Fibroblast of lung (primary cell): ENCODE data around the gene AGAP2. TPM values are rescaled to one million over a fixed set of nuclear protein-coding genes. Genes with fewer than 3 reads are reported as not detected.
"Not testable (repeated sequence)": the region's sequence is repeated elsewhere in the genome, so short reads cannot be mapped to it uniquely, and the experiment has no call there.

ENCODE experiments used
- DNase-seq, 2 donors: peaks; one replicate each; pipeline versions ENCODE4 v3.0.0 to v3.0.0-alpha.2; 2010; ENCODE audit warnings: low read depth in 2 of 2
- H2AFZ ChIP-seq: 2 replicates; pipeline ENCODE4 v1.5.1; 2012; ENCODE audit warnings: low read length, control low read depth, inconsistent platforms
- H3K27ac ChIP-seq: 2 replicates; pipeline ENCODE4 v1.5.1; 2011; ENCODE audit warnings: low read length, control low read depth; ENCODE audit not compliant: insufficient read depth
- H3K27me3 ChIP-seq: 2 replicates; pipeline ENCODE4 v1.5.1; 2011; ENCODE audit warnings: mild to moderate bottlenecking, low read length; ENCODE audit not compliant: control insufficient read depth, insufficient read depth
- H3K36me3 ChIP-seq: 2 replicates; pipeline ENCODE4 v1.5.1; 2011; ENCODE audit warnings: low read length; ENCODE audit not compliant: control insufficient read depth, insufficient read depth
- H3K4me1 ChIP-seq: 2 replicates; pipeline ENCODE4 v1.5.1; 2011; ENCODE audit warnings: low read length; ENCODE audit not compliant: control insufficient read depth, insufficient read depth; ENCODE audit errors: extremely low read depth
- H3K4me2 ChIP-seq: 2 replicates; pipeline ENCODE4 v1.5.1; 2011; ENCODE audit warnings: low read length, control low read depth; ENCODE audit not compliant: insufficient read depth; ENCODE audit errors: extremely low read depth
- H3K4me3 ChIP-seq, 4 experiments: fragments of 200-600 bp in 1 of 4; sonication (generic) in 1 of 4; replicated peaks in 1 of 4; 2 replicates each; pipeline ENCODE4 v1.5.1; 2011 to 2016; ENCODE audit warnings: low read length in 4 of 4, low read depth in 3 of 4, mild to moderate bottlenecking in 3 of 4, control low read depth in 2 of 4, inconsistent platforms in 1 of 4, mixed read lengths in 1 of 4; ENCODE audit not compliant: insufficient read depth in 1 of 4; ENCODE audit errors: control extremely low read depth in 1 of 4
- H3K79me2 ChIP-seq: 2 replicates; pipeline ENCODE4 v1.5.1; 2012; ENCODE audit warnings: mild to moderate bottlenecking, low read length, inconsistent platforms; ENCODE audit not compliant: control insufficient read depth, insufficient read depth
- H3K9ac ChIP-seq: 2 replicates; pipeline ENCODE4 v1.5.1; 2011; ENCODE audit warnings: mild to moderate bottlenecking, low read length, control low read depth; ENCODE audit not compliant: insufficient read depth
- H3K9me3 ChIP-seq: 2 replicates; pipeline ENCODE4 v1.5.1; 2012; ENCODE audit warnings: low read depth, low read length; ENCODE audit not compliant: control insufficient read depth, insufficient read depth
- H4K20me1 ChIP-seq: 2 replicates; pipeline ENCODE4 v1.5.1; 2011; ENCODE audit warnings: low read length; ENCODE audit not compliant: control insufficient read depth, insufficient read depth; ENCODE audit errors: extremely low read depth
- EZH2 ChIP-seq: IDR thresholded peaks from 2 replicates; pipeline ENCODE4 v1.5.1; 2012; ENCODE audit warnings: low read length, control low read depth, mild to moderate bottlenecking; ENCODE audit errors: missing control alignments
- polyA plus RNA-seq, 2 donors: library from polyadenylated mRNA; depleted of rRNA in 1 of 2; stranded (reverse) in 1 of 2; unstranded in 1 of 2; fragments of >200 nt; gene quantifications; 2 replicates each; pipeline ENCODE4 v1.2.1, GENCODE V29; 2011 to 2012; ENCODE audit warnings: missing spikeins in 1 of 2
- total RNA-seq: library from RNA; depleted of rRNA; stranded (reverse); fragments of >200 nt; gene quantifications from 2 replicates; pipeline ENCODE4 v1.2.1, GENCODE V29; 2014
- TF ChIP-seq, protein P1 (sequence below), 2 donors: IDR thresholded peaks in 1 of 2; conservative IDR thresholded peaks in 1 of 2; 1 replicate in 1 of 2; 2 replicates in 1 of 2; pipeline ENCODE4 v1.5.1; 2011 to 2012; ENCODE audit warnings: low read length in 2 of 2, control low read depth in 1 of 2, inconsistent platforms in 1 of 2, low read depth in 1 of 2, mild to moderate bottlenecking in 1 of 2

Gene AGAP2
- total and polyA plus RNA-seq, 2 donors (not counting 1 experiment from before 2014, with no cell fraction given): 0.05 to 0.17 TPM

DNA sequence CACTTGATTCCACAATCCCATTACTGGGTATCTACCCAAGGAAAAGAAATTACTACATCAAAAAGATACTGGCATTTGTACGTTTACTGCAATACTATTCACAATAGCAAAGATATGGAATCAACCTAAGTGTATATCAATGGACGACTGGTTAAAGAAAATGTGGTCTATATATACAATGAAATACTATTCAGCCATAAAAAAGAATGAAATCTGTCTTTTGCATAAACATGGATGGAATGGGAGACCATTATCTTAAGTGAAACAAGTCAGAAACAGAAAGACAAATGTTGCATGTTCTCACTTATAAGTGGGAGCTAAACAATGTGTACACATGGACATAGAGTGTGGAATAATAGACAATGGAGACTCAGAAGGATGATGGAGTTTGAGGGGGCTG, 49.6 kb downstream of the AGAP2 start:
- H3K9me3 ChIP-seq: no peaks in the 10 kb centered on the region
- no peak for DNase-seq
- H3K27me3 ChIP-seq: no peaks in the 10 kb centered on the region
- H3K4me3 ChIP-seq: no peak overlapping the region
- H4K20me1 ChIP-seq: no peaks in the 10 kb centered on the region
- TF ChIP-seq, protein P1, sequence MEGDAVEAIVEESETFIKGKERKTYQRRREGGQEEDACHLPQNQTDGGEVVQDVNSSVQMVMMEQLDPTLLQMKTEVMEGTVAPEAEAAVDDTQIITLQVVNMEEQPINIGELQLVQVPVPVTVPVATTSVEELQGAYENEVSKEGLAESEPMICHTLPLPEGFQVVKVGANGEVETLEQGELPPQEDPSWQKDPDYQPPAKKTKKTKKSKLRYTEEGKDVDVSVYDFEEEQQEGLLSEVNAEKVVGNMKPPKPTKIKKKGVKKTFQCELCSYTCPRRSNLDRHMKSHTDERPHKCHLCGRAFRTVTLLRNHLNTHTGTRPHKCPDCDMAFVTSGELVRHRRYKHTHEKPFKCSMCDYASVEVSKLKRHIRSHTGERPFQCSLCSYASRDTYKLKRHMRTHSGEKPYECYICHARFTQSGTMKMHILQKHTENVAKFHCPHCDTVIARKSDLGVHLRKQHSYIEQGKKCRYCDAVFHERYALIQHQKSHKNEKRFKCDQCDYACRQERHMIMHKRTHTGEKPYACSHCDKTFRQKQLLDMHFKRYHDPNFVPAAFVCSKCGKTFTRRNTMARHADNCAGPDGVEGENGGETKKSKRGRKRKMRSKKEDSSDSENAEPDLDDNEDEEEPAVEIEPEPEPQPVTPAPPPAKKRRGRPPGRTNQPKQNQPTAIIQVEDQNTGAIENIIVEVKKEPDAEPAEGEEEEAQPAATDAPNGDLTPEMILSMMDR (conservative IDR thresholded peaks at IDR 0.05 in 1 of 2, IDR thresholded peaks at IDR 0.05 in 1 of 2; ENCODE audit: low read depth in 1 of 2, low read length in 2 of 2): no peak
- TF ChIP-seq EZH2: no peak
- no peak overlapping the region for H3K9ac ChIP-seq
- H3K79me2 ChIP-seq: no peaks in the 10 kb centered on the region
- no peak overlapping the region for H3K27ac ChIP-seq
- H3K36me3 ChIP-seq: no peaks in the 10 kb centered on the region
- H2AFZ ChIP-seq: no peak overlapping the region
- no peak overlapping the region for H3K4me2 ChIP-seq
- H3K4me1 ChIP-seq: no peaks in the 10 kb centered on the region

DNA sequence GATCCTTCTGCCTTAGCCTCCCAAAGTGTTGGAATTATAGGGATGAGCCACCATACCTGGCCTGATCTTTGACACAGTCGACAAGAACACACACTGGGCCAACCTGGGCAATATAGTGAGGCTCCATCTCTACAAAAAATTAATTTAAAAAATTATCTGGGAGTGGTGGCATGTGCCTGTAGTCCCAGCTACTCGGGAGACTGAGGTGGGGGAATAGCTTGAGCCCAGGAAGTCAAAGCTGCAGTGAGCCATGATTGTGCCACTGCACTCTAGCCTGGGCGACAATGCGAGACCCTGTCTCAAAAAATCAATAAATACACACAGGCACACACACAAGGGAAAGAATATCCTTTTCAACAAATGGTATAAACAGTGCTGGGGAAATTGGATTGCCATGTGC, 50.7 kb downstream of the AGAP2 start:
- Histone ChIP-seq H3K9ac (no peak overlapping the region), H3K36me3 (no peaks in the 10 kb centered on the region), H3K4me2 (no peak overlapping the region), H3K4me3 (no peak overlapping the region), H4K20me1 (no peaks in the 10 kb centered on the region), H2AFZ (no peak overlapping the region), H3K27ac (no peak overlapping the region), H3K4me1 (no peaks in the 10 kb centered on the region), H3K27me3 (no peaks in the 10 kb centered on the region), H3K79me2 (no peaks in the 10 kb centered on the region), H3K9me3 (no peaks in the 10 kb centered on the region)
- DNase-seq: no peak
- TF ChIP-seq, protein P1 (conservative IDR thresholded peaks at IDR 0.05 in 1 of 2, IDR thresholded peaks at IDR 0.05 in 1 of 2; ENCODE audit: low read depth in 1 of 2, low read length in 2 of 2): no peak
- TF ChIP-seq EZH2: no peak

DNA sequence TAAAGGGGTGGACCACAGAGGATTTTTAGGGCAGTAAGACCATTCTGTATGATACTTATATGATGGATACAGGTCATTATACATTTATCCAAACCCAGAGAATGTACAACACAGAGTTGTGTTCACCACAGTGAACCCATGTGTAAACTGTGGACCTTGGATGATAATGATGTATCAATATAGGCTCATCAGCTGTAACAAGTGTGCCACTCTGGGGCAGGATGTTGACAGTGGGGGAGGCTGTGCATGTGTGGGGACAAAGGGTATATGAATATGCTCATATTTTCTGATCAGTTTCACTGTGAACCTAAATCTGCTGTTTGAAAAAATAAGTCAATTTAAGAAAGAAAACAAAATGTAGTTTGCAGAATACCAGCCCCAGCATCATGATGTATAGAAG, 58.8 kb downstream of the AGAP2 start:
- no peak for TF ChIP-seq EZH2
- TF ChIP-seq, protein P1 (conservative IDR thresholded peaks at IDR 0.05 in 1 of 2, IDR thresholded peaks at IDR 0.05 in 1 of 2; ENCODE audit: low read depth in 1 of 2, low read length in 2 of 2): no peak
- Histone ChIP-seq H3K4me1 (no peaks in the 10 kb centered on the region), H3K9ac (no peak overlapping the region), H3K27me3 (no peaks in the 10 kb centered on the region), H2AFZ (no peak overlapping the region), H3K4me2 (no peak overlapping the region), H3K79me2 (no peaks in the 10 kb centered on the region), H4K20me1 (no peaks in the 10 kb centered on the region), H3K4me3 (no peak overlapping the region), H3K36me3 (no peaks in the 10 kb centered on the region), H3K27ac (no peak overlapping the region), H3K9me3 (no peaks in the 10 kb centered on the region)
- DNase-seq: no peak

DNA sequence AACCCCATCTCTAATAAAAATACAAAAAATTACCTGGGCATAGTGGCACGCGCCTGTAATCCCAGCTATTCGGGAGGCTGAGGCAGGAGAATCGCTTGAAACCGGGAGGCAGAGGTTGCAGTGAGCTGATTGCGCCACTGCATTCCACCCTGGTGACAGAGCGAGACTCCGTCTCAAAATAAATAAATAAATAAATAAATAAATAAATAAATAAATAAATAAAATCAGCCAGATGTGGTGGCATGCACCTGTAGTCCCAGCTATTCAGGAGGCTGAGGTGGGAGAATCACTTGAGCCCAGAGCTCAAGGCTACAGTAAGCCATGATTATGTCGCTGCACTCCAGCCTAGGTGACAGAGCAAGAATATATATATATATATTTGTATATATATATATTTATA, 60.6 kb downstream of the AGAP2 start:
- not testable (repeated sequence) for H3K9ac ChIP-seq, H4K20me1 ChIP-seq, H3K9me3 ChIP-seq, H3K36me3 ChIP-seq, H2AFZ ChIP-seq, H3K4me3 ChIP-seq, DNase-seq, H3K4me1 ChIP-seq, H3K27ac ChIP-seq, H3K4me2 ChIP-seq, H3K27me3 ChIP-seq, H3K79me2 ChIP-seq
